GM18517 (cell line): ENCODE measurements around the gene GNAI1.

Source experiments
- ATAC-seq: cut with Tn5 transposase; IDR thresholded peaks from one replicate; pipeline ENCODE4 v1.9.1; 2021; ENCODE audit warnings: mild to moderate bottlenecking, moderate library complexity; ENCODE audit not compliant: unreplicated experiment

The GNAI1 gene

GRCh38 chr7:80134536-80135308, at the start of gene GNAI1:
GNAI1 (plus strand) TSS chr7:80134831; CDS start chr7:80135161, 330 bp downstream.
- no peak for ATAC-seq

- no peak for ATAC-seq
These were observed 47.4 kb upstream of the GNAI1 start for GRCh38 chr7:80087051-80087770.

GRCh38 chr7:80087771-80088170, 46.9 kb upstream of the GNAI1 start:
- ATAC-seq: no peak

- ATAC-seq: no peak
These were observed 45.9 kb upstream of the GNAI1 start for GRCh38 chr7:80088705-80089104.

GRCh38 chr7:80089366-80089765, 45.3 kb upstream of the GNAI1 start:
- ATAC-seq: no peak

GRCh38 chr7:80093349-80093748, 41.3 kb upstream of the GNAI1 start:
- no peak for ATAC-seq

- ATAC-seq: no peak
These were observed 39.1 kb upstream of the GNAI1 start for GRCh38 chr7:80095545-80095944.

GRCh38 chr7:80097756-80098155, 36.9 kb upstream of the GNAI1 start:
- no peak for ATAC-seq

GRCh38 chr7:80098795-80099194, 35.8 kb upstream of the GNAI1 start:
- peak; percentile 72 for ATAC-seq

GRCh38 chr7:80100254-80100653, 34.4 kb upstream of the GNAI1 start:
- no peak for ATAC-seq

- ATAC-seq: no peak
These were observed 28.8 kb upstream of the GNAI1 start for GRCh38 chr7:80105701-80106408.

GRCh38 chr7:80106498-80107113, 28.0 kb upstream of the GNAI1 start:
- ATAC-seq: peak; percentile 58

GRCh38 chr7:80107278-80107677, 27.4 kb upstream of the GNAI1 start:
- no peak for ATAC-seq

- ATAC-seq: no peak
These were observed 24.3 kb upstream of the GNAI1 start for GRCh38 chr7:80110376-80110775.

- ATAC-seq: no peak
These were observed 20.5 kb upstream of the GNAI1 start for GRCh38 chr7:80114159-80114558.

GRCh38 chr7:80124526-80125264, 9.9 kb upstream of the GNAI1 start:
- no peak for ATAC-seq

- no peak for ATAC-seq
These were observed 7.0 kb upstream of the GNAI1 start for GRCh38 chr7:80127412-80128160.

- no peak for ATAC-seq
These were observed 5.7 kb upstream of the GNAI1 start for GRCh38 chr7:80128918-80129317.

GRCh38 chr7:80129785-80130184, 4.8 kb upstream of the GNAI1 start:
- ATAC-seq: no peak
